GM23338 (cell line): ENCODE data around the gene COL25A1. TPM values are rescaled to one million over a fixed set of nuclear protein-coding genes. Genes with fewer than 3 reads are reported as not detected.

Source experiments
- ATAC-seq: fragments of 200-7000 bp; cut with Tn5 transposase; 3 replicates; pipeline ENCODE4 v1.9.1; 2020
- DNase-seq: peaks from one replicate; pipeline ENCODE4 v3.0.0-alpha.2; 2015; ENCODE audit warnings: low spot score
- H2AFZ ChIP-seq: fragments of 200-600 bp; sonication (generic); 2 replicates; pipeline ENCODE4 v1.8.0; 2016; ENCODE audit warnings: antibody characterized with exemption, mild to moderate bottlenecking, moderate library complexity
- H3F3A ChIP-seq: fragments of 200-600 bp; sonication (generic); replicated peaks from 2 replicates; pipeline ENCODE4 v1.8.0; 2017; ENCODE audit warnings: antibody characterized with exemption, mixed run types, low read depth
- H3K27ac ChIP-seq: fragments of 200-600 bp; sonication (generic); 2 replicates; pipeline ENCODE4 v1.6.1; 2016; ENCODE audit warnings: low read depth
- H3K27me3 ChIP-seq: fragments of 200-600 bp; sonication (generic); 2 replicates; pipeline ENCODE4 v1.8.0; 2016; ENCODE audit warnings: mild to moderate bottlenecking, mixed run types, moderate library complexity; ENCODE audit not compliant: insufficient read depth
- H3K36me3 ChIP-seq: fragments of 200-600 bp; sonication (generic); 2 replicates; pipeline ENCODE4 v1.8.0; 2016; ENCODE audit warnings: mild to moderate bottlenecking; ENCODE audit not compliant: insufficient read depth
- H3K4me1 ChIP-seq: fragments of 200-600 bp; sonication (generic); 2 replicates; pipeline ENCODE4 v1.8.0; 2016; ENCODE audit warnings: mild to moderate bottlenecking, moderate library complexity; ENCODE audit not compliant: insufficient read depth
- H3K4me2 ChIP-seq: fragments of 200-600 bp; sonication (generic); 2 replicates; pipeline ENCODE4 v1.7.1; 2017; ENCODE audit warnings: mixed run types
- H3K4me3 ChIP-seq: fragments of 200-600 bp; sonication (generic); 2 replicates; pipeline ENCODE4 v1.6.1; 2016; ENCODE audit warnings: mixed run types
- H3K79me2 ChIP-seq: fragments of 200-600 bp; sonication (generic); replicated peaks from 2 replicates; pipeline ENCODE4 v1.8.0; 2017; ENCODE audit warnings: mild to moderate bottlenecking; ENCODE audit not compliant: insufficient read depth
- H3K9me2 ChIP-seq: fragments of 200-600 bp; sonication (generic); 2 replicates; pipeline ENCODE4 v1.8.0; 2017; ENCODE audit not compliant: insufficient read depth
- H4K20me1 ChIP-seq: fragments of 200-600 bp; sonication (generic); replicated peaks from 2 replicates; pipeline ENCODE4 v1.8.0; 2017; ENCODE audit warnings: mild to moderate bottlenecking; ENCODE audit not compliant: insufficient read depth
- H3K27ac Mint-ChIP-seq: 2 replicates; pipeline ENCODE4 v1.8.0; 2020; ENCODE audit warnings: inconsistent platforms, mild to moderate bottlenecking, moderate library complexity, mixed read lengths
- H3K27me3 Mint-ChIP-seq: 3 replicates; pipeline ENCODE4 v1.8.0; 2022; ENCODE audit warnings: low read depth, mild to moderate bottlenecking, moderate library complexity, mixed read lengths, inconsistent platforms; ENCODE audit not compliant: insufficient read depth, poor library complexity
- H3K36me3 Mint-ChIP-seq: 3 replicates; pipeline ENCODE4 v1.8.0; 2021; ENCODE audit warnings: low read depth, mild to moderate bottlenecking, inconsistent platforms, moderate library complexity, mixed read lengths
- H3K4me1 Mint-ChIP-seq: 3 replicates; pipeline ENCODE4 v1.8.0; 2020; ENCODE audit warnings: mild to moderate bottlenecking, inconsistent platforms, mixed read lengths
- H3K4me3 Mint-ChIP-seq: 3 replicates; pipeline ENCODE4 v1.8.0; 2021; ENCODE audit warnings: moderate library complexity, mild to moderate bottlenecking, inconsistent platforms, mixed read lengths
- H3K9me3 Mint-ChIP-seq: 3 replicates; pipeline ENCODE4 v1.8.0; 2020; ENCODE audit warnings: moderate library complexity, mild to moderate bottlenecking, inconsistent platforms, mixed read lengths
- EZH2phosphoT487 ChIP-seq: fragments of 200-600 bp; sonication (generic); IDR thresholded peaks from one replicate; pipeline ENCODE4 v1.8.1; 2018; ENCODE audit warnings: antibody characterized with exemption; ENCODE audit not compliant: unreplicated experiment
- JUNB ChIP-seq: IDR thresholded peaks from one replicate; pipeline ENCODE4 v1.6.1; 2016; ENCODE audit warnings: antibody characterized with exemption; ENCODE audit not compliant: unreplicated experiment
- STAT1 ChIP-seq: IDR thresholded peaks from one replicate; pipeline ENCODE4 v1.6.1; 2016; ENCODE audit warnings: antibody characterized with exemption; ENCODE audit not compliant: unreplicated experiment
- ZNF114 ChIP-seq: fragments of 250-450 bp; sonication (Bioruptor Pico); IDR thresholded peaks from 2 replicates; pipeline ENCODE4 v1.5.0; 2020; ENCODE audit warnings: mild to moderate bottlenecking, moderate library complexity
- ZNF331 ChIP-seq: fragments of 250-450 bp; sonication (Bioruptor Pico); IDR thresholded peaks from 2 replicates; pipeline ENCODE4 v1.5.0; 2020; ENCODE audit warnings: low read depth, mild to moderate bottlenecking, moderate library complexity
- polyA plus RNA-seq: library from polyadenylated mRNA; unstranded; fragments of >200 nt; fragmentation: Nextera tagmentation; extraction: Ambion mirVana; gene quantifications from 2 replicates; pipeline ENCODE4 v1.2.1, GENCODE V29; 2016
- total RNA-seq: library from RNA; depleted of rRNA; stranded (reverse); fragments of >200 nt; shearing (Covaris generic); gene quantifications from 2 replicates; pipeline ENCODE4 v1.2.3, GENCODE V29; 2014
- TF ChIP-seq, protein P1 (sequence below): fragments of 250-450 bp; sonication (Bioruptor Pico); IDR thresholded peaks from 2 replicates; pipeline ENCODE4 v1.5.0; 2020; ENCODE audit warnings: mild to moderate bottlenecking, moderate library complexity
- TF ChIP-seq, protein P2 (sequence below): IDR thresholded peaks from 2 replicates; pipeline ENCODE4 v1.6.1; 2016; ENCODE audit warnings: antibody characterized with exemption

Gene COL25A1
- total and polyA plus RNA-seq, 2 experiments from 2014 or later = 3.9 to 5.6 TPM

- no peak for ATAC-seq
- peaks cover 7% of the 10 kb centered on the region; the same call in 1 of the 3 replicates for H3K4me1 Mint-ChIP-seq
- no peak overlapping the region for H3K27ac ChIP-seq
Observed at GRCh38 chr4:109295081-109295480, 7.4 kb downstream of the COL25A1 start.

More at GRCh38 chr4:109295081-109295480, 7.4 kb downstream of the COL25A1 start:
- H3K4me3 Mint-ChIP-seq = no peak overlapping the region
- H3K27me3 ChIP-seq = no peaks in the 10 kb centered on the region
- H3K4me3 ChIP-seq = no peak overlapping the region
- no peaks in the 10 kb centered on the region for H3K79me2 ChIP-seq
- no peak for TF ChIP-seq ZNF331
- TF ChIP-seq EZH2phosphoT487 = no peak
- no peak for TF ChIP-seq JUNB
- TF ChIP-seq, protein P1, sequence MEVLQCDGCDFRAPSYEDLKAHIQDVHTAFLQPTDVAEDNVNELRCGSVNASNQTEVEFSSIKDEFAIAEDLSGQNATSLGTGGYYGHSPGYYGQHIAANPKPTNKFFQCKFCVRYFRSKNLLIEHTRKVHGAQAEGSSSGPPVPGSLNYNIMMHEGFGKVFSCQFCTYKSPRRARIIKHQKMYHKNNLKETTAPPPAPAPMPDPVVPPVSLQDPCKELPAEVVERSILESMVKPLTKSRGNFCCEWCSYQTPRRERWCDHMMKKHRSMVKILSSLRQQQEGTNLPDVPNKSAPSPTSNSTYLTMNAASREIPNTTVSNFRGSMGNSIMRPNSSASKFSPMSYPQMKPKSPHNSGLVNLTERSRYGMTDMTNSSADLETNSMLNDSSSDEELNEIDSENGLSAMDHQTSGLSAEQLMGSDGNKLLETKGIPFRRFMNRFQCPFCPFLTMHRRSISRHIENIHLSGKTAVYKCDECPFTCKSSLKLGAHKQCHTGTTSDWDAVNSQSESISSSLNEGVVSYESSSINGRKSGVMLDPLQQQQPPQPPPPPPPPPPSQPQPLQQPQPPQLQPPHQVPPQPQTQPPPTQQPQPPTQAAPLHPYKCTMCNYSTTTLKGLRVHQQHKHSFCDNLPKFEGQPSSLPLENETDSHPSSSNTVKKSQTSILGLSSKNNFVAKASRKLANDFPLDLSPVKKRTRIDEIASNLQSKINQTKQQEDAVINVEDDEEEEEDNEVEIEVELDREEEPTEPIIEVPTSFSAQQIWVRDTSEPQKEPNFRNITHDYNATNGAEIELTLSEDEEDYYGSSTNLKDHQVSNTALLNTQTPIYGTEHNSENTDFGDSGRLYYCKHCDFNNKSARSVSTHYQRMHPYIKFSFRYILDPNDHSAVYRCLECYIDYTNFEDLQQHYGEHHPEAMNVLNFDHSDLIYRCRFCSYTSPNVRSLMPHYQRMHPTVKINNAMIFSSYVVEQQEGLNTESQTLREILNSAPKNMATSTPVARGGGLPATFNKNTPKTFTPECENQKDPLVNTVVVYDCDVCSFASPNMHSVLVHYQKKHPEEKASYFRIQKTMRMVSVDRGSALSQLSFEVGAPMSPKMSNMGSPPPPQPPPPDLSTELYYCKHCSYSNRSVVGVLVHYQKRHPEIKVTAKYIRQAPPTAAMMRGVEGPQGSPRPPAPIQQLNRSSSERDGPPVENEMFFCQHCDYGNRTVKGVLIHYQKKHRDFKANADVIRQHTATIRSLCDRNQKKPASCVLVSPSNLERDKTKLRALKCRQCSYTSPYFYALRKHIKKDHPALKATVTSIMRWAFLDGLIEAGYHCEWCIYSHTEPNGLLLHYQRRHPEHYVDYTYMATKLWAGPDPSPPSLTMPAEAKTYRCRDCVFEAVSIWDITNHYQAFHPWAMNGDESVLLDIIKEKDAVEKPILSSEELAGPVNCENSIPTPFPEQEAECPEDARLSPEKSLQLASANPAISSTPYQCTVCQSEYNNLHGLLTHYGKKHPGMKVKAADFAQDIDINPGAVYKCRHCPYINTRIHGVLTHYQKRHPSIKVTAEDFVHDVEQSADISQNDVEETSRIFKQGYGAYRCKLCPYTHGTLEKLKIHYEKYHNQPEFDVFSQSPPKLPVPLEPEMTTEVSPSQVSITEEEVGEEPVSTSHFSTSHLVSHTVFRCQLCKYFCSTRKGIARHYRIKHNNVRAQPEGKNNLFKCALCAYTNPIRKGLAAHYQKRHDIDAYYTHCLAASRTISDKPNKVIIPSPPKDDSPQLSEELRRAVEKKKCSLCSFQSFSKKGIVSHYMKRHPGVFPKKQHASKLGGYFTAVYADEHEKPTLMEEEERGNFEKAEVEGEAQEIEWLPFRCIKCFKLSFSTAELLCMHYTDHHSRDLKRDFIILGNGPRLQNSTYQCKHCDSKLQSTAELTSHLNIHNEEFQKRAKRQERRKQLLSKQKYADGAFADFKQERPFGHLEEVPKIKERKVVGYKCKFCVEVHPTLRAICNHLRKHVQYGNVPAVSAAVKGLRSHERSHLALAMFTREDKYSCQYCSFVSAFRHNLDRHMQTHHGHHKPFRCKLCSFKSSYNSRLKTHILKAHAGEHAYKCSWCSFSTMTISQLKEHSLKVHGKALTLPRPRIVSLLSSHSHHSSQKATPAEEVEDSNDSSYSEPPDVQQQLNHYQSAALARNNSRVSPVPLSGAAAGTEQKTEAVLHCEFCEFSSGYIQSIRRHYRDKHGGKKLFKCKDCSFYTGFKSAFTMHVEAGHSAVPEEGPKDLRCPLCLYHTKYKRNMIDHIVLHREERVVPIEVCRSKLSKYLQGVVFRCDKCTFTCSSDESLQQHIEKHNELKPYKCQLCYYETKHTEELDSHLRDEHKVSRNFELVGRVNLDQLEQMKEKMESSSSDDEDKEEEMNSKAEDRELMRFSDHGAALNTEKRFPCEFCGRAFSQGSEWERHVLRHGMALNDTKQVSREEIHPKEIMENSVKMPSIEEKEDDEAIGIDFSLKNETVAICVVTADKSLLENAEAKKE (CRISPR knock-in tag) = no peak
- TF ChIP-seq, protein P2, sequence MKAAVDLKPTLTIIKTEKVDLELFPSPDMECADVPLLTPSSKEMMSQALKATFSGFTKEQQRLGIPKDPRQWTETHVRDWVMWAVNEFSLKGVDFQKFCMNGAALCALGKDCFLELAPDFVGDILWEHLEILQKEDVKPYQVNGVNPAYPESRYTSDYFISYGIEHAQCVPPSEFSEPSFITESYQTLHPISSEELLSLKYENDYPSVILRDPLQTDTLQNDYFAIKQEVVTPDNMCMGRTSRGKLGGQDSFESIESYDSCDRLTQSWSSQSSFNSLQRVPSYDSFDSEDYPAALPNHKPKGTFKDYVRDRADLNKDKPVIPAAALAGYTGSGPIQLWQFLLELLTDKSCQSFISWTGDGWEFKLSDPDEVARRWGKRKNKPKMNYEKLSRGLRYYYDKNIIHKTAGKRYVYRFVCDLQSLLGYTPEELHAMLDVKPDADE = no peak
- no peak for TF ChIP-seq ZNF114 (CRISPR knock-in tag)
- TF ChIP-seq STAT1 = no peak
- no peaks in the 10 kb centered on the region for H3K9me2 ChIP-seq
- no peaks in the 10 kb centered on the region for H3F3A ChIP-seq
- no peaks in the 10 kb centered on the region for H3K27me3 Mint-ChIP-seq
- H3K36me3 ChIP-seq = no peaks in the 10 kb centered on the region
- no peaks in the 10 kb centered on the region for H4K20me1 ChIP-seq
- no peak for DNase-seq
- H3K4me2 ChIP-seq = no peak overlapping the region
- H3K36me3 Mint-ChIP-seq = no peaks in the 10 kb centered on the region
- no peaks in the 10 kb centered on the region for H3K4me1 ChIP-seq
- no peaks in the 10 kb centered on the region for H3K9me3 Mint-ChIP-seq
- no peak overlapping the region for H3K27ac Mint-ChIP-seq
- H2AFZ ChIP-seq = no peak overlapping the region
